OCI-LY1 (cell line): Measurements from ENCODE around the gene LPA.
A peak's percentile ranks its signal among the peaks of the same experiment; 100 is the strongest.

Experiments
- EZH2 ChIP-seq: fragments of 200-600 bp; sonication (generic), shearing (Covaris generic); IDR thresholded peaks from 2 replicates; pipeline ENCODE4 v1.8.0; 2017; ENCODE audit warnings: borderline replicate concordance, mixed run types, mild to moderate bottlenecking, antibody characterized with exemption, low read length, moderate library complexity, mixed read lengths
- TF ChIP-seq, protein P1 (sequence below): fragments of 200-600 bp; sonication (generic), shearing (Covaris generic); IDR thresholded peaks from 2 replicates; pipeline ENCODE4 v1.5.1; 2017; ENCODE audit warnings: mild to moderate bottlenecking, antibody characterized with exemption, low read length, moderate library complexity, mixed read lengths

DNA sequence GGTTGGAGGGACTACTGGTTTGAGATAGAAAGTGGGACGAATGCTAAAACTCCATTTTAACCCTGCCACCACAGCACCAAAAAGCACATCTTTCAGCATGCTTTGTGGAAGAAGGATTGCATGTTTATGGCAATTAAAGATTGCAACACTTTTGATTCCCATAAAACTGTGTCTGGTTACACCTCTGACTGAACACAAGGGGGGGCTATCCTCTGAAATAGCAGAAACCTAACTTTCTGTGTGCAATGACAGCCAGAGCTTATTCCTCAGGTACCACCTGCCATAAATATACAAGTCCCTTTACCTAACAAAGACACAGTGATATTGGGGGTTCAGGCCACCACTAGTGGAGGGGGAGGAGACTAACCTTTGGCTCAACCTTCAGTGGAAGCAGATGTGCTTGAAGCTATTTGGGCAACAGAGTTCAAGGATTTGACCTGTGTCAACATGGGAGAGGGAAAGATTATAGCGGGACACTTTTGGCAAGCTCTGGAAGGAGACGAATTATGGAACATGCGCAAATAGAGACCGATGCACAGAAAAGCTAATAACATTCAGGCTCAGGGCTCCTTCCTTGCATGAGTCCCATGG, 28.4 kb upstream of the LPA start:
- TF ChIP-seq EZH2: no peak
- TF ChIP-seq, protein P1, sequence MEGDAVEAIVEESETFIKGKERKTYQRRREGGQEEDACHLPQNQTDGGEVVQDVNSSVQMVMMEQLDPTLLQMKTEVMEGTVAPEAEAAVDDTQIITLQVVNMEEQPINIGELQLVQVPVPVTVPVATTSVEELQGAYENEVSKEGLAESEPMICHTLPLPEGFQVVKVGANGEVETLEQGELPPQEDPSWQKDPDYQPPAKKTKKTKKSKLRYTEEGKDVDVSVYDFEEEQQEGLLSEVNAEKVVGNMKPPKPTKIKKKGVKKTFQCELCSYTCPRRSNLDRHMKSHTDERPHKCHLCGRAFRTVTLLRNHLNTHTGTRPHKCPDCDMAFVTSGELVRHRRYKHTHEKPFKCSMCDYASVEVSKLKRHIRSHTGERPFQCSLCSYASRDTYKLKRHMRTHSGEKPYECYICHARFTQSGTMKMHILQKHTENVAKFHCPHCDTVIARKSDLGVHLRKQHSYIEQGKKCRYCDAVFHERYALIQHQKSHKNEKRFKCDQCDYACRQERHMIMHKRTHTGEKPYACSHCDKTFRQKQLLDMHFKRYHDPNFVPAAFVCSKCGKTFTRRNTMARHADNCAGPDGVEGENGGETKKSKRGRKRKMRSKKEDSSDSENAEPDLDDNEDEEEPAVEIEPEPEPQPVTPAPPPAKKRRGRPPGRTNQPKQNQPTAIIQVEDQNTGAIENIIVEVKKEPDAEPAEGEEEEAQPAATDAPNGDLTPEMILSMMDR: peak; percentile 36; the same call in 1 of the 2 replicates
